ENCODE measurements around the gene CST9. TPM values are rescaled to one million over a fixed set of nuclear protein-coding genes. Genes with fewer than 3 reads are reported as not detected.

Gene CST9
- total and polyA plus RNA-seq, 12 donors = not detected

DNA sequence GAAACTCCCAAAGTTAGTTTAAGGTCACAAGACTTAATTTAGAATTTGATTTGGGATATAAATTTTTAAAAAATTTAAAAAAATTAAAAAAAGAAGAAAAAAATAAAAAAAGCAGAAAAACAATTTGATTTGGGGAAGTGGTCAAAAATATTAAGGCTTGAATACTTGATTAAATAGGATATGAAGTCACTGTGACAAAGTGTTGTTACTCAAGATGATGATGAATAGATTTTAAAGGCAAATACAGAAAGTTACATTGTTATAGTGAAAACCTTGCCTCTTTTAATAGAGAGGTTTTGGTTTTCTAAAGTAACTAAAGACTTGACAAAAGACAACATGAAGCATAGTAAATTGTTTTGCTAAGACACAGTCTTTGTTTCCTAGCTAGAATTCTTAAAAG, 7.2 kb downstream of the CST9 start:
- DNase-seq = no peak
- peaks cover 0 to 6% of the 10 kb centered on the region in 2 donors for H3K4me1 ChIP-seq (replicated peaks in 1 of 2)
- TF ChIP-seq POLR2A (IDR thresholded peaks at IDR 0.05) = no peak
- TF ChIP-seq, protein P1, sequence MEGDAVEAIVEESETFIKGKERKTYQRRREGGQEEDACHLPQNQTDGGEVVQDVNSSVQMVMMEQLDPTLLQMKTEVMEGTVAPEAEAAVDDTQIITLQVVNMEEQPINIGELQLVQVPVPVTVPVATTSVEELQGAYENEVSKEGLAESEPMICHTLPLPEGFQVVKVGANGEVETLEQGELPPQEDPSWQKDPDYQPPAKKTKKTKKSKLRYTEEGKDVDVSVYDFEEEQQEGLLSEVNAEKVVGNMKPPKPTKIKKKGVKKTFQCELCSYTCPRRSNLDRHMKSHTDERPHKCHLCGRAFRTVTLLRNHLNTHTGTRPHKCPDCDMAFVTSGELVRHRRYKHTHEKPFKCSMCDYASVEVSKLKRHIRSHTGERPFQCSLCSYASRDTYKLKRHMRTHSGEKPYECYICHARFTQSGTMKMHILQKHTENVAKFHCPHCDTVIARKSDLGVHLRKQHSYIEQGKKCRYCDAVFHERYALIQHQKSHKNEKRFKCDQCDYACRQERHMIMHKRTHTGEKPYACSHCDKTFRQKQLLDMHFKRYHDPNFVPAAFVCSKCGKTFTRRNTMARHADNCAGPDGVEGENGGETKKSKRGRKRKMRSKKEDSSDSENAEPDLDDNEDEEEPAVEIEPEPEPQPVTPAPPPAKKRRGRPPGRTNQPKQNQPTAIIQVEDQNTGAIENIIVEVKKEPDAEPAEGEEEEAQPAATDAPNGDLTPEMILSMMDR (IDR thresholded peaks at IDR 0.05) = no peak
- no peaks in the 10 kb centered on the region for H3K27me3 ChIP-seq
- H3K9me3 ChIP-seq (replicated peaks in 1 of 3) = no peaks in the 10 kb centered on the region
- no peak overlapping the region for H3K27ac ChIP-seq
- no peak overlapping the region for H3K4me3 ChIP-seq
- no peaks in the 10 kb centered on the region for H3K36me3 ChIP-seq (replicated peaks in 1 of 2)
- intact Hi-C loops (cut with DNase I) = no loop called here

DNA sequence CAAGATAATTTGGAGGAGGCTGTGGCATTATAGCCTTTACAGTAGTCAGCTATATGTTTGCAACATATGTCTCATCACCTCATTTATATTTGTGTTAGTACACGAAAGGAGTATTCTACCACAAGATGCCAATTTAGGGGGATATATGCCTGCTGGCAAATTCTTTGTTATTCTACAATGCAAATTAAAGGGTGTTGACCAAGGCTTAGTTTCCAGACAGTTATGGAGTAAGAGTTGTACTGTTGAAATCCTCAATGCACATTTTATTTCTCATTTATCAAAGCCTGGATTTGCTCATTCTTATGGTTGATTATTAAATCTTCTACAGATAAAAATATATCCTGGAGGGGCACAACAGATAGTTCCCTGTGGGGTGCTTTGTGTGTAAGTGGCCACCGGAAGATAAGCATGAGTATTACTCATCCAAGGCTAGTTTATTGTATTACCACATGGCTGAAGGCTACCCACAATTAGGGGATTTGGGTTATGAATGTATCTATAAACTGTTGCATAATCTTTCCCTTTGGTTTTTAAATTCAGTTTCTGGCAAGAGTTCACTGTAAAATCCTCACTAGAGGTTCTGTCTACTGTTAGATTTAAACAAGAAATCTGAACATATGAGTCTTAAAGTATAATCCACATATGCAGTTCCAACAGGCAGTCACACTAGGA, 9.0 kb downstream of the CST9 start:
- WGBS, 4 donors = 49 to 58% (median 53%) methylated on average over 2 of the region's 2 CpGs
- intact Hi-C loops (cut with DNase I) = no loop called here
- Histone ChIP-seq H3K27me3 (no peaks in the 10 kb centered on the region), H3K36me3 (replicated peaks in 1 of 2) (no peaks in the 10 kb centered on the region), H3K4me1 (replicated peaks in 1 of 2) (peaks cover 0 to 6% of the 10 kb centered on the region in 2 donors), H3K4me3 (no peak overlapping the region), H3K9me3 (replicated peaks in 1 of 3) (no peaks in the 10 kb centered on the region), H3K27ac (no peak overlapping the region)
- TF ChIP-seq, protein P1 (IDR thresholded peaks at IDR 0.05) = no peak
- no peak for TF ChIP-seq POLR2A (IDR thresholded peaks at IDR 0.05)
- no peak for DNase-seq

DNA sequence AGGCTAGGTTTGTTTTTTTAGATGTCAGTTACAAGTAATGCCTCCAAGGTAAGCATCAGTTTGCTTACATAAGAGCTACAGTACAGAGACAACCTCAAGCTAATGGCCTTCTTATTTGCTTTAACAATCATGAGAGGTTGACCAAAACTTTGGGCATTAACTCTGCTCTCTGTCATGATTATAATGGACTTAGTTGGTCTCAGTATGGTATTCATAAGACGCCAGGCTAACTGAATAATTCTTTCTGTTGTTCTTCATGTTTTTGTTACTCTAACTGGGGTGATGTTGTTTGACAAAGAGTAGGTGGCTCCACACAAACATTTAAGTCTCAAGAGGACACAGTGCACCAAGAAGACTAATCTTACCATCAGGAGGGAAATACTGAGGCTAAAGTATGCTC, 9.8 kb downstream of the CST9 start:
- no peak for DNase-seq
- Histone ChIP-seq H3K9me3 (replicated peaks in 1 of 3) (no peaks in the 10 kb centered on the region), H3K4me3 (no peak overlapping the region), H3K36me3 (replicated peaks in 1 of 2) (no peaks in the 10 kb centered on the region), H3K4me1 (replicated peaks in 1 of 2) (peaks cover 0 to 6% of the 10 kb centered on the region in 2 donors), H3K27me3 (no peaks in the 10 kb centered on the region), H3K27ac (no peak overlapping the region)
- WGBS, 4 donors = 70 to 89% (median 82%) methylated on average over 1 of the region's 1 CpG
- TF ChIP-seq, protein P1 (IDR thresholded peaks at IDR 0.05) = no peak
- no peak for TF ChIP-seq POLR2A (IDR thresholded peaks at IDR 0.05)
- intact Hi-C loops (cut with DNase I) = no loop called here

DNA sequence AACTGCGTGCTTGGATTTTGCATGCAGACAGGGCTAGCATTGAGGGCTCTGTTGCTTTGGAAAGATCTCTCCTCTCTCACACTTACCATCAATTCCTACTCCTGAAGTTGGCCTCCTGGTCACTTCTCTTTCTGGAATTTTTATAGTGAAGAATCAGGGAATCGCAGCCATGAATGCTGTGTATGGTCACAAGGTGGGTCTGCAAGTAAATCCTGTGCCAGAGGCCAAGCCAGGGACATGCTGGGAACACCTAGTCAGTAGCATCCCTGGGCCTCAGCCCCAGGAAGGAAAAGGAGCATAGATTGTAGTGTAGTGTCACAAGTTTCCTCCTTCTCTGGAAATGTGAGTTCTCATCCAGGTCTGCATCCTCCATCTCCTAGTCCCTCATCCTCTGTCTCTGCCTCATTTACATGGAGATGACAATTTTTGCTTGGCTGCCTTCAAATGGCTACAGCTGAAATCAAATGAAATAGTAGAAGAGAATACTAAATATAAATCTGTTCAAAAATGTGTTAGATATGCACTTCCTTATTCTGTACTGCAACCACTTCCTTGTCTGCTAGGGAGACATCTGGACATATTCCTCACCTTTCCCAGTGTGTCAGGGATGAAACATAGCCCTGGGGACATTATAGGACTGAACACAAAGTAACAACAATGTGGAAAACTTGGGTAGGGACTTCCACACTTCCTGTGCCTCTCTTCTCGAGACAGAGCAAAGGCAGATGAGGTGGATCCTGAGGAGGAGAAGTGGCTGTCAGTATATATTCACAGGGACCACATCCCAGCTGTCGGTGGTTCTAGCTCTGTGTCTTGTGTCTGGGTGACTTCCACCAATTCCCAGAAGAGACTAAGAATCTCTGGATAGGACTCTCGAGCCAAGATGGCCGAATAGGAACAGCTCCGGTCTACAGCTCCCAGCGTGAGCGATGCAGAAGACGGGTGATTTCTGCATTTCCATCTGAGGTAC, 17.0 kb downstream of the CST9 start:
- TF ChIP-seq, protein P1 (IDR thresholded peaks at IDR 0.05) = no peak
- TF ChIP-seq POLR2A (IDR thresholded peaks at IDR 0.05) = no peak
- no peaks in the 10 kb centered on the region for H3K4me1 ChIP-seq (replicated peaks in 1 of 2)
- H3K27ac ChIP-seq = no peak overlapping the region
- H3K36me3 ChIP-seq (replicated peaks in 1 of 2) = no peaks in the 10 kb centered on the region
- H3K4me3 ChIP-seq = no peak overlapping the region
- intact Hi-C loops (cut with DNase I) = no loop called here
- DNase-seq = no peak
- no peaks in the 10 kb centered on the region for H3K27me3 ChIP-seq
- 82 to 92% (median 83%) methylated on average over 9 to 10 of the region's 10 CpGs for WGBS, 4 donors
- H3K9me3 ChIP-seq (replicated peaks in 1 of 3) = no peaks in the 10 kb centered on the region
